Skin epidermis (tissue), 12 donors: ENCODE data around the gene FAF1.

Experiments used
- H3K27ac ChIP-seq, 21 experiments: fragments of 200-600 bp; sonication (generic) in 11 of 21; one replicate each; pipeline ENCODE4 v1.5.0; 2020; ENCODE audit warnings: mild to moderate bottlenecking in 3 of 21, inconsistent platforms in 2 of 21, moderate library complexity in 2 of 21
- H3K4me3 ChIP-seq, 7 experiments: fragments of 200-600 bp; sonication (generic) in 2 of 7; one replicate each; pipeline ENCODE4 v1.5.0; 2020; ENCODE audit warnings: inconsistent platforms in 2 of 7, mild to moderate bottlenecking in 2 of 7, moderate library complexity in 1 of 7

FAF1 gene

DNA sequence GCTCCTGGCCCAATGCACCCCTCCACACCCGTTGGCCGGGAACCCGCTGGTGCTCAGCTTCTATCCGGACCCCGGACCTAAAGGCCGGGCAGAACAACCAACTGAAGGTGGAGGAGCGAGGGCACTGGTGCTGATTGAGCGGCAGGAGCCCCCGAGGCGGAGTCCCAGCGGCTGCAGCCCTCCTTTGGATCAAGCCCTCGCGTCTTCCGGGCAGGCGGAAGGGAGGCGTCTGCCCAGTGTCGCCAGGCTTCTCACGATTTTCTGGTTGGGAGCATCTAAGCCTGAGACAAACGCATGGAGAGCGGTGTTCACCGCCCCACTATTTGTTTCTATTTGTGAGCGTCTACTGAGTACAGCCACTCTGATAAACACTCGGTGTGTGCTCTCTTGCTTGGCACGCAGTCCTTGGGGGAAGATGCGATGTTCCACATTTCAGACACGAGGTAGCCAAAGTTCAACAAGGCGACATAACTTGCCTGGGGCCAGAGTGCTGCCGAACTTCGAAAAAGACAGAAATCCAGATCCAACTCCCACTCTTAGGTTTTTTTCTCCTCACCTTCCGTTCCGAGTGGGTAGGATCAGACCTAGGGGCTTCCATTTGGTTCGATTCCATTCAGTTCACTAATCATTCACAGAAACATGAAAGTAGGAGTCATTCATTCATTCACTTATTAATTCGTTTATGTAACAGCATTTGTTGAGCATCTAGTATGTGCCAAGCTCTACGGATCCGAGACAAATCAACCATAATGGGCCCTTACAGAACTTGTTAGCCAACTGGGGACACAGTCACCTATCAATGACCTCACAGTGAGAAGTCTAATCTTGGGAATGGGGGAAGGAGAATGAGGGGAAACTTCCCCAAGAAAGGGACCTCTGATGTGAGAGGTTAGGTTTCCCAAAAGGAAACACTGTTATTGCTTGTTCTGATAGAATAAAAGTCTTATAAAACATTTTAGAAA lies 532.0 kb downstream of the FAF1 start:
- Histone ChIP-seq H3K4me3 (no peak overlapping the region), H3K27ac (no peak overlapping the region)

DNA sequence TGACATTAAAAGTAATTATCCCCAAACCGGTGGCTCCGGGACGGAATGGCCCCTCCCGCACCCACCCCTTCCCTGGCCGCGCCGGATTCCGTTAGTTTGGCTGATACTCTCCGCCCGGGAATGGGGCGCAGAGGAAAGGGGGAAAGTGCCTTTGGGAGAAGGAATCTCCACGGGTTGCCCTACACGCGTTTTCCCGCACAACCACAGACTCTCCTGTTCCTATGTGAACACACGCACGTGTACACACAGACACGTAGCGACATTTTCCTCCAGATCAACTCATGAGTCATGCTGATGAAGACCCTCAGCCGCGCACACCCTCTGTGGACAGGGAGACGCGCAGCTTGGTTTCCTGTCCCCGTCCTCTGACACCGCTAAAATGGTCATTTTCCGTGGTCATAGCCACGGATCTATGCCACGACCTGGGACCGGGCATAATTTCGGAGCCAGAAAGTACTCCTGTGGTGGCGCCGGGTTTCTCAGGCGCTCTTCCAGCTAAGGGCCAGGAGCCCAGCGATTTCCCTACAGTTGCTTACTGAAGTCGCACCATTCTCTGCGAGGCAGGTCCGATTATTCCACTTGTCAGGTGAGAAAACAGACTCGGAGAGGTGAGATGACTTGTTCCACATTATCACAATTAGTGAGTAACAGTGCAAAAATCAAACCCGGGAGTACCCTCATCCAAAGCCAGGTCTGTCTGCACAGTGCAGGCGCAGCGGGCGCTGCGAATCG lies 532.8 kb downstream of the FAF1 start:
- Histone ChIP-seq H3K27ac (no peak overlapping the region), H3K4me3 (no peak overlapping the region)

DNA sequence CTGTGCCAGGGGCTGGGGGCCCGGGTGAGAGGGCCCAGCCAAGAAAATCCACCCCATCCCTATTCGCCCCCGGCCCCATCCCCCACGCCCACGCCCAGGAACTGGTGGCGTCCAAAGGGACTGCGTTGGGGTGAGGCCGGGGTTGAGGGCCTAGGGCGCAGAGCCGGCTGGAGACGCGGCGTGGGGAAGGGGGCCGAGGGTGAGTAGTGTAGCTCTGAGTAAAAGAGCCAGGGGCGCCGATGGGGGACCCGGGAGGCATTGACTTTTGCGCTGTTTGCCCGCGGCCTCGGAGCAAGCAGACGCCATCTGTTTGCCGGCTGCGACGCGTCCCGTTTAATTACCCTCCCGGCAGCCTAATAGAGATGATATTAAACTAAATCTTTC lies 533.4 kb downstream of the FAF1 start:
- H3K27ac ChIP-seq: no peak overlapping the region
- no peak overlapping the region for H3K4me3 ChIP-seq

DNA sequence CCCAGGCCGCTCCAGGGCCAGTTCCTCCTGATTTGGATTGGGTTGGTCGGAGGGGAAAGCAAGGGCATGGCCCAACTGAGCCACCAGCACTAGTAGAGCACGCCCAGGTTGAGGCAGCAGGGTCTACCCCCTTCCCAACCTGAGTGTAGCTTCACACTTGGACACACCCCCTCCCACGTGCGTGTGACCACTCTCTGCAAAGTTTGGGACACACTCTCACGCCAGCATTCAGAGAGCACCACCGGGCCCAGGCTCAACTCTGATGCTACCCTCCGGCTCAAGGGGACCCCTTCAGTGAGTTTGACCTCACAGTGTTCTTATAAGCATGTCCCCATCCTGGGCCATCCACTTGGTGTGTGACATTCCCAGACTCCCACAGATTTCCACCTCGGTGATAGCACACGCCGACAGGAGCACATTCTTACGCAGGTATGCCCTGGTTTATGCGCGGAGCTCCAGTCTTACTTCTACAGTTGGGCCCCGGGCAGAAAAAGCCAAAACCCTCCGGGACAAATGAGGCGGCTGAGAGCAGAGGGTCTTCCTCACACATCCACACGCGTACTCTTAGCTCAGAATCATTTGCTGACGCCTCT lies 533.9 kb downstream of the FAF1 start:
- Histone ChIP-seq H3K27ac (no peak overlapping the region), H3K4me3 (no peak overlapping the region)

- Histone ChIP-seq H3K4me3 (no peak overlapping the region), H3K27ac (no peak overlapping the region)
Measured at GRCh38 chr1:50425376-50426107, 534.5 kb downstream of the FAF1 start.

GRCh38 chr1:50424884-50425375 lies 535.1 kb downstream of the FAF1 start:
- Histone ChIP-seq H3K27ac (no peak overlapping the region), H3K4me3 (peak overlapping the region in 2 of 7 experiments; percentile 23 to 34)

DNA sequence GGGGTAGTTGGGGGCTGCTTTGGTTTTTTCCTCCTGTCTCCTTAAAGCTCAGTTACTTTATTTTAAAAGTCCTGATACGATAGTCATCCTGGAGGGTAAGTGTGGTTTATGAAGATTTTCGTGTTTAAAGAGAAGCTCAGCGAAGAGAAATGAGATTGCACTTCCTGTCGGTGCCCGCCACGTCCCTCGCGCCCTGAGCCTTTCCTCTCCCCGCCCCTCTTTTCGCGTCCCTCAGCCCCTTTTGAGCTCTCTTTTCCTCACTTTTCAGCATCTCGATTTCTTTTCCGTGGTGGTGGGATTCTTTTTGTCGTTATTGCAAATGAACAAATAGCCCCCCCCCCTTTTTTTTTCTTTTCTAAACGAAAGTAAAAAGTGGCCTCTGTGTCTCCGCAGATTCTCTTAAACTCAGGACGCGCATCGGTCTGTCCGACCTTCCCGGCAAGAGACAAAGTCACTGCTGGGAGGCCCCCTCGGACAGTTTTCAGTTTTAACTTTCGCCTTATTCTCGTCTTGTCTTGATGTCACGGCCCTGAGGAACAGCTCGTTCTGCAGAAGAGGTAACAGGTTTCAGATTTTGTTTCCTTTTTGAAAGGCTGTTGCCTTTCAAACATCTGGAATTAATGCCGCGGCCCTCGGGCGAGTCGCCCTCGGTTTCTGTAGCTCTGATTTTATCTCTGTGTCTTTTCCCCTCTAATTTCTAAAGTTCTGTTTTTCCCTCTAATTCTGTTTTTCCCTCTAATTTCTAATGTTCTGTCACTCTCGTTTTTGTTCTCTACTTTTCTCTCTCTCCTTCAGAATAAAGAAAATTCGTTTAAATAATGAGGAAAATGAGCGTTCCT lies 535.8 kb downstream of the FAF1 start:
- Histone ChIP-seq H3K27ac (no peak overlapping the region), H3K4me3 (peak overlapping the region; percentile 16 to 34 (median 24))

DNA sequence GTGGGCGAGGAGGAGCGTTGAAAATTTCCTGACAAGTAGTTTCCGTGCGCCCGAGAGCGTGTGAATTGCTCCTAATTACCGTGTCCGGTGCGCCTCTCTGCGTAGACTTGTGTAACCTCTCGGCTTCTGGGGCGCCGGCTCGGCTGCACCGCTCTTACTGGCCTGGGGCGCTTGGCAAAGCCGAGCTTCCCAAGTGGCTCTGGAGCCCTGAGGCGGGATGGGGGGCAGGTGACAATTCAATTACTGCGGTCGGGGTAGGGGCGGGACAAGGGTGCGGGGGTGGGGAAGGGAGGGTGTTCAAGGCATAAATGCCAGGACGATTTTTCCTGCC lies 536.4 kb downstream of the FAF1 start:
- peak overlapping the region; percentile 16 to 34 (median 24) for H3K4me3 ChIP-seq

DNA sequence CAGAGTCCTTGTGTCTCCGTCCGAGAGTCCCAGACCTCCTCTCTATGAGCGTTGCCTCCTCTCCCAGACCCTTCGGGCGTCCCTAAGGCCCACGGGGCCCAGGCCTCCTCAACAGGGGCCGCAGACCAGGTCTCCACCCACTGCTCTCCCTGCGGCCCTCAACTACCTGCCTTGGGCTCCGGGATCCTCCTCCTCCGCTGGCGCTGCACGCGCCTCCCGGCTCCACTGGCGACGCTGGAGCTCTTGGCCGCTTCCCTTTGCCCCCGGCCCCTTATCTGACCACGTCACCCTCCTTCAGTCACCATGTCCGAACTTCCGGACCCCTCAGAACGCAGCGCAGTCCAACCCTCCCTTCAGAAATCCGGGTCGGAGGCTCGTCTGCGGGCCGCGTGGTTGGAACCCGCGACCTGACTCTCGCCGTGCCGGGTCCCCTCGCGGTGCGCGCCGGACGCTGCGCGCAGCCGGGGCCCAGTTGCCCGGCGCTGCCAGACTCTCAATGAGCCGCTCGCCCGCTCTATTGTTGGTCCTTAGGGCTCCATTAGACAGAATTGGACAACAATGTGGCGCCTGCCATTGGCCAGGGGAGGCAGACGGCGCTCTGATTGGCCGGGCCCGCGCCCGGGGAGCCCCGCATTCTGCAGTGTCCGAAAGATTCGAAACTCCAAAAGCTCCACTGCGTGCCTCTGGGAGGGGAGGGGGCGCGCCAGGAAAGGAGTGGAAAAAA lies 537.0 kb downstream of the FAF1 start, which contains the start of gene DMRTA2:
TSS of gene DMRTA2 (minus strand) at position 498 of the 724 bp plus-strand sequence. CDS start 1,907 bp downstream, outside the sequence.
- Histone ChIP-seq H3K27ac (no peak within 1 kb of the TSS), H3K4me3 (peak within 1 kb of the TSS; percentile 16 to 34 (median 24))

More for the DNA sequence above, 536.4 kb downstream of the FAF1 start:
- no peak overlapping the region for H3K27ac ChIP-seq

DNA sequence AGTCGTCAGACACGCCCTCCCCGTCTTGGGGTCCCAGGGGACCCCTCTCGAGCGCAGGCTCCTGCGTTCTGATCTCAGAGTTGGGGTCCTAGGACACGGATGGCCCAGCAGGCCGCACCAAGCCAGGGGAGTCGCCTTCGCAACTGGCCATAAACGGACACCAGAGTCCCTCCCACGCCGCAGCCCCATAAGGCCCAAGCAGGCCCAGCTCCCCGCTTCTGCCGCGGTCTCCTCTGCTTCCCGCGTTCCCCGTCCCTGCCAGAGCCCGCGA lies 537.5 kb downstream of the FAF1 start:
- Histone ChIP-seq H3K4me3 (no peak overlapping the region), H3K27ac (no peak overlapping the region)

DNA sequence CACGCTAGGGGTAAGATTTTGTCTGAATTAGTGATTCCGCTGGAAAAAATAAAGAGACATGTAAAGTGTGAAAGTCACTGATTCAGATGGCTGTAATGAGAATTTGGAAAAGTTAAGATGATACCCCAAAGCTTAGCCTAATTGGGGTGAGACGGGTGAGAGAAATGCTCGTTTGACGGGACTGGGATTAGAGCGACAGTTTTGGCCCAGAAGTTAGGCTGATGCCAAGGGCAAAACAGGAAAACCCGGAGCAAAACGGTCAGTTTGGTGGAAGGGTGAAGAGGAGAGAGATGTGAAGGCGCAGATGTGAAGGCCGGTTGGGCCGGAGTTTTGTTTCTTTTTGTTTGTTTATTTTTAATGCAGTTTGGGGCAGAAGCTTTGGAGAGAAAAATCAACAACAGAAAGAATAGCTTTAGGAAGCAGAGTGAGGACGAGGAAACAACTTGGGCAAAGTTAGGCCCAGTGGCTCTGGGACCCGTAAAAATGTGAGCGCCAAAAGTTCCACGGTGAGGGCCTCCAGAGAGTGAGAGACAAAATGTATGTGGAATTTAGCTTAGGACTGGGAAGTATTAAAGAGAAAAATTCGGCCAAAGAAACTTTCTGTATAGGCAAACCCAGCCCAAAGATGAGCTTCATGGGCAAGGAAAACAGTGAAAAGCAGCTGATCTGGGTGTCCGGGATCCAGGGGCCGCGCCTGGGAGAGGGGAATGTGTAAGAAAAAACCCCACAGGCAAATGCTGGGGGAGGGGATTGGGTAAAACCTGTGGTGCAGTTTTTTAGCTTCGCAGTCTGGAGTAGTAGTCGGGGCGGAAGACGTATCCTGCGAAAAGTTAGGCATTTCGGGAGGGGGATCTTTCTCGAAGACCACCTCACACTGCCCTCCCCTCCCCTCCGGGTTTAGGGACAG lies 538.0 kb downstream of the FAF1 start:
- Histone ChIP-seq H3K27ac (no peak overlapping the region), H3K4me3 (no peak overlapping the region)

GRCh38 chr1:50421366-50421748 lies 538.7 kb downstream of the FAF1 start:
- H3K4me3 ChIP-seq: peak overlapping the region in 1 of 7 experiments; percentile 14
- H3K27ac ChIP-seq: no peak overlapping the region

- Histone ChIP-seq H3K27ac (no peak overlapping the region), H3K4me3 (peak overlapping the region in 1 of 7 experiments; percentile 14)
Measured at GRCh38 chr1:50420689-50421365, 539.2 kb downstream of the FAF1 start.

- Histone ChIP-seq H3K27ac (no peak overlapping the region), H3K4me3 (no peak overlapping the region)
Measured at GRCh38 chr1:50419907-50420677, 540.0 kb downstream of the FAF1 start.

GRCh38 chr1:50419192-50419906 lies 540.7 kb downstream of the FAF1 start:
- Histone ChIP-seq H3K27ac (no peak overlapping the region), H3K4me3 (peak overlapping the region in 1 of 7 experiments; percentile 31)
